ENCODE results near the gene ABCA1. TPM values are rescaled to one million over a fixed set of nuclear protein-coding genes. Genes with fewer than 3 reads are reported as not detected.
A peak's percentile ranks its signal among the peaks of the same experiment; 100 is the strongest.

Gene ABCA1
- total and polyA plus RNA-seq, 5 donors from 2014 or later, result 0.14 to 4.3 (median 0.41) TPM

- no peak for ATAC-seq (ENCODE audit: low read depth in 2 of 2)
- Histone ChIP-seq H3K36me3 (ENCODE audit: control insufficient read depth, insufficient read depth, low read length) (no peaks in the 10 kb centered on the region), H3K9me3 (ENCODE audit: control insufficient read depth in 2 of 2, low read length in 2 of 2) (no peaks in the 10 kb centered on the region), H3K4me3 (ENCODE audit: low read depth, low read length) (no peak overlapping the region), H3K27me3 (ENCODE audit: control insufficient read depth, insufficient read depth, low read length) (no peaks in the 10 kb centered on the region), H3K27ac (ENCODE audit: insufficient read depth, low read length, poor library complexity, severe bottlenecking) (no peak overlapping the region), H3K4me1 (ENCODE audit: control insufficient read depth, insufficient read depth, low read length, poor library complexity, severe bottlenecking) (no peaks in the 10 kb centered on the region)
- Mint-ChIP-seq H3K9me3 (peaks cover 0 to 1% (median 0%) of the 10 kb centered on the region in 7 donors), H3K4me3 (no peak overlapping the region), H3K36me3 (no peaks in the 10 kb centered on the region), H3K4me1 (peaks cover 0 to 22% (median 2%) of the 10 kb centered on the region in 4 donors), H3K27ac (no peak overlapping the region), H3K27me3 (no peaks in the 10 kb centered on the region)
- no peak for DNase-seq
Observed at GRCh38 chr9:104907278-104907951, 20.5 kb downstream of the ABCA1 start.

GRCh38 chr9:104906441-104907277 lies 21.3 kb downstream of the ABCA1 start:
- no peaks in the 10 kb centered on the region for H3K4me1 ChIP-seq (ENCODE audit: control insufficient read depth, insufficient read depth, low read length, poor library complexity, severe bottlenecking)
- no peaks in the 10 kb centered on the region for H3K27me3 ChIP-seq (ENCODE audit: control insufficient read depth, insufficient read depth, low read length)
- Mint-ChIP-seq H3K27ac (peak overlapping the region in 1 of 3 donors; percentile 58), H3K9me3 (peaks cover 0 to 1% (median 0%) of the 10 kb centered on the region in 7 donors), H3K36me3 (no peaks in the 10 kb centered on the region), H3K27me3 (no peaks in the 10 kb centered on the region), H3K4me1 (peaks cover 0 to 22% (median 2%) of the 10 kb centered on the region in 4 donors), H3K4me3 (no peak overlapping the region)
- no peak overlapping the region for H3K27ac ChIP-seq (ENCODE audit: insufficient read depth, low read length, poor library complexity, severe bottlenecking)
- no peaks in the 10 kb centered on the region for H3K36me3 ChIP-seq (ENCODE audit: control insufficient read depth, insufficient read depth, low read length)
- ATAC-seq (ENCODE audit: low read depth in 2 of 2) (no peak), DNase-seq (no peak)
- H3K4me3 ChIP-seq (ENCODE audit: low read depth, low read length), result no peak overlapping the region
- H3K9me3 ChIP-seq (ENCODE audit: control insufficient read depth in 2 of 2, low read length in 2 of 2), result no peaks in the 10 kb centered on the region

- no peak for DNase-seq
- Histone ChIP-seq H3K4me1 (ENCODE audit: control insufficient read depth, insufficient read depth, low read length, poor library complexity, severe bottlenecking) (no peaks in the 10 kb centered on the region), H3K9me3 (ENCODE audit: control insufficient read depth in 2 of 2, low read length in 2 of 2) (no peaks in the 10 kb centered on the region), H3K27me3 (ENCODE audit: control insufficient read depth, insufficient read depth, low read length) (no peaks in the 10 kb centered on the region), H3K36me3 (ENCODE audit: control insufficient read depth, insufficient read depth, low read length) (no peaks in the 10 kb centered on the region), H3K27ac (ENCODE audit: insufficient read depth, low read length, poor library complexity, severe bottlenecking) (no peak overlapping the region), H3K4me3 (ENCODE audit: low read depth, low read length) (no peak overlapping the region)
- no peak for ATAC-seq (ENCODE audit: low read depth in 2 of 2)
- H3K36me3 Mint-ChIP-seq, result no peaks in the 10 kb centered on the region
- H3K9me3 Mint-ChIP-seq, result peaks cover 0 to 1% (median 0%) of the 10 kb centered on the region in 7 donors
- H3K27ac Mint-ChIP-seq, result no peak overlapping the region
- no peak overlapping the region for H3K4me3 Mint-ChIP-seq
- peaks cover 0 to 22% (median 2%) of the 10 kb centered on the region in 4 donors for H3K4me1 Mint-ChIP-seq
- H3K27me3 Mint-ChIP-seq, result no peaks in the 10 kb centered on the region
Observed at GRCh38 chr9:104905931-104906330, 22.0 kb downstream of the ABCA1 start.

GRCh38 chr9:104905153-104905901 lies 22.6 kb downstream of the ABCA1 start:
- H3K36me3 ChIP-seq (ENCODE audit: control insufficient read depth, insufficient read depth, low read length), result no peaks in the 10 kb centered on the region
- Mint-ChIP-seq H3K27ac (no peak overlapping the region), H3K9me3 (peaks cover 0 to 1% (median 0%) of the 10 kb centered on the region in 7 donors), H3K4me3 (no peak overlapping the region), H3K36me3 (no peaks in the 10 kb centered on the region), H3K27me3 (no peaks in the 10 kb centered on the region), H3K4me1 (peaks cover 0 to 20% (median 2%) of the 10 kb centered on the region in 4 donors)
- H3K4me1 ChIP-seq (ENCODE audit: control insufficient read depth, insufficient read depth, low read length, poor library complexity, severe bottlenecking), result no peaks in the 10 kb centered on the region
- H3K27ac ChIP-seq (ENCODE audit: insufficient read depth, low read length, poor library complexity, severe bottlenecking), result no peak overlapping the region
- no peaks in the 10 kb centered on the region for H3K9me3 ChIP-seq (ENCODE audit: control insufficient read depth in 2 of 2, low read length in 2 of 2)
- ATAC-seq (ENCODE audit: low read depth in 2 of 2) (no peak), DNase-seq (no peak)
- no peaks in the 10 kb centered on the region for H3K27me3 ChIP-seq (ENCODE audit: control insufficient read depth, insufficient read depth, low read length)
- H3K4me3 ChIP-seq (ENCODE audit: low read depth, low read length), result no peak overlapping the region

GRCh38 chr9:104903609-104904008 lies 24.3 kb downstream of the ABCA1 start:
- peaks cover 0 to 9% (median 2%) of the 10 kb centered on the region in 4 donors for H3K4me1 Mint-ChIP-seq
- H3K9me3 Mint-ChIP-seq, result no peaks in the 10 kb centered on the region
- H3K27ac ChIP-seq (ENCODE audit: insufficient read depth, low read length, poor library complexity, severe bottlenecking), result no peak overlapping the region
- H3K27ac Mint-ChIP-seq, result no peak overlapping the region
- no peak for DNase-seq
- H3K4me3 ChIP-seq (ENCODE audit: low read depth, low read length), result no peak overlapping the region
- H3K27me3 Mint-ChIP-seq, result no peaks in the 10 kb centered on the region
- no peaks in the 10 kb centered on the region for H3K36me3 Mint-ChIP-seq
- ATAC-seq (ENCODE audit: low read depth in 2 of 2), result no peak
- no peaks in the 10 kb centered on the region for H3K27me3 ChIP-seq (ENCODE audit: control insufficient read depth, insufficient read depth, low read length)
- no peaks in the 10 kb centered on the region for H3K9me3 ChIP-seq (ENCODE audit: control insufficient read depth in 2 of 2, low read length in 2 of 2)
- H3K4me3 Mint-ChIP-seq, result no peak overlapping the region
- H3K4me1 ChIP-seq (ENCODE audit: control insufficient read depth, insufficient read depth, low read length, poor library complexity, severe bottlenecking), result no peaks in the 10 kb centered on the region
- H3K36me3 ChIP-seq (ENCODE audit: control insufficient read depth, insufficient read depth, low read length), result no peaks in the 10 kb centered on the region

- ATAC-seq (ENCODE audit: low read depth in 2 of 2), result no peak
- no peaks in the 10 kb centered on the region for H3K27me3 Mint-ChIP-seq
- H3K9me3 Mint-ChIP-seq, result no peaks in the 10 kb centered on the region
- Histone ChIP-seq H3K4me1 (ENCODE audit: control insufficient read depth, insufficient read depth, low read length, poor library complexity, severe bottlenecking) (no peaks in the 10 kb centered on the region), H3K36me3 (ENCODE audit: control insufficient read depth, insufficient read depth, low read length) (no peaks in the 10 kb centered on the region), H3K4me3 (ENCODE audit: low read depth, low read length) (no peak overlapping the region), H3K9me3 (ENCODE audit: control insufficient read depth in 2 of 2, low read length in 2 of 2) (no peaks in the 10 kb centered on the region), H3K27me3 (ENCODE audit: control insufficient read depth, insufficient read depth, low read length) (no peaks in the 10 kb centered on the region), H3K27ac (ENCODE audit: insufficient read depth, low read length, poor library complexity, severe bottlenecking) (no peak overlapping the region)
- DNase-seq, result no peak
- no peak overlapping the region for H3K4me3 Mint-ChIP-seq
- no peak overlapping the region for H3K27ac Mint-ChIP-seq
- H3K4me1 Mint-ChIP-seq, result peaks cover 0 to 4% (median 1%) of the 10 kb centered on the region in 4 donors
- no peaks in the 10 kb centered on the region for H3K36me3 Mint-ChIP-seq
Observed at GRCh38 chr9:104900871-104901270, 27.1 kb downstream of the ABCA1 start.

- no peak overlapping the region for H3K27ac Mint-ChIP-seq
- peaks cover 0 to 6% (median 2%) of the 10 kb centered on the region in 4 donors for H3K4me1 Mint-ChIP-seq
- no peaks in the 10 kb centered on the region for H3K9me3 Mint-ChIP-seq
- Histone ChIP-seq H3K9me3 (ENCODE audit: control insufficient read depth in 2 of 2, low read length in 2 of 2) (no peaks in the 10 kb centered on the region), H3K4me3 (ENCODE audit: low read depth, low read length) (no peak overlapping the region), H3K27ac (ENCODE audit: insufficient read depth, low read length, poor library complexity, severe bottlenecking) (no peak overlapping the region), H3K36me3 (ENCODE audit: control insufficient read depth, insufficient read depth, low read length) (no peaks in the 10 kb centered on the region), H3K27me3 (ENCODE audit: control insufficient read depth, insufficient read depth, low read length) (no peaks in the 10 kb centered on the region), H3K4me1 (ENCODE audit: control insufficient read depth, insufficient read depth, low read length, poor library complexity, severe bottlenecking) (no peaks in the 10 kb centered on the region)
- H3K4me3 Mint-ChIP-seq, result no peak overlapping the region
- ATAC-seq (ENCODE audit: low read depth in 2 of 2), result no peak
- DNase-seq, result no peak
- no peaks in the 10 kb centered on the region for H3K27me3 Mint-ChIP-seq
- H3K36me3 Mint-ChIP-seq, result no peaks in the 10 kb centered on the region
Observed at GRCh38 chr9:104900324-104900723, 27.6 kb downstream of the ABCA1 start.

Data from CD4-positive, CD25-positive, alpha-beta regulatory T cell (primary cell).